Glomerular visceral epithelial cell (primary cell): ENCODE measurements around the gene CUL9.

Experiments used
- DNase-seq: peaks from one replicate; pipeline ENCODE4 v3.0.0-alpha.2; 2016; ENCODE audit errors: extremely low spot score

Gene CUL9

DNA sequence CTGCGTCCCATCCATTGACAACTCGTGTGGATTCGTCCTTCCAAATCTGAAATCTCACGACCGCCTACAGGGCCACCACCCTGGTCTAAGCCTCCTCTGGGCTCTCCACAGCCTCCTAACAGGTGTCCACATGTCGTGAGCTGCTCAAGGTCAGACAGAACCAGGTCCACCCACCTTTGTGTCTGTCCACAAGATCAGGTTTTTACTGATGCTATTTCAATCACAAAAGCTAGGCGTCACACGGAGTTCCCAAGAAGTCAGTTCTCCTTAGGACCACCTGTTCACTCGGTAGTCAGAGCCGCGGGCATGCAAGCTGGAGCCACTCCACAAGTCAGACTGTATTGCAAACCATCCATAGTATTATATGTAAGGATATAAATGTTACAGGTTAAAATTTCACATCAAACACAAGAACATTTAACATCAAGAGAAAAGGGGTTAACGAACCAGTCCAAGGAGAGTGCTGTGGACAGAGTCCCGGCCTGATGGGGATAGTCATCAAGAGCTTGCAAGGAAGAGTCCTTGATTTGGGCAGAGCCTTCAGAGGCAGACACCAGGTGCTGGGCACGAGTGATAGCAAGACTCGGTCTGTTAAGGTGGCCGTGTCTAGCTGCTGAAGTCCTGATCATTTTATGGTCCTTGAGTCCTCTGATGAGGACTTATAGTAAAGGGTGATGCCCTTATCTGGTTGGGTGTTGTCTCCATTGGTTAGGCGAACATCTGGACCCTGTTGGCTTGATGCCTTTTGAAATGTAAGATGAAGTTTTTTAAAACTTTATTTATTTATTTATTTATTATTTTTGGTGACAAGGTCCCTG, 48.0 kb downstream of the CUL9 start:
- no peak for DNase-seq

- DNase-seq: no peak
Measured at GRCh38 chr6:43231053-43231452, 49.1 kb downstream of the CUL9 start.

- DNase-seq: no peak
Measured at GRCh38 chr6:43231735-43232450, 49.9 kb downstream of the CUL9 start.

- DNase-seq: no peak
Measured at GRCh38 chr6:43235841-43236240, 53.8 kb downstream of the CUL9 start.

- no peak for DNase-seq
Measured at GRCh38 chr6:43239054-43239453, 57.1 kb downstream of the CUL9 start.

DNA sequence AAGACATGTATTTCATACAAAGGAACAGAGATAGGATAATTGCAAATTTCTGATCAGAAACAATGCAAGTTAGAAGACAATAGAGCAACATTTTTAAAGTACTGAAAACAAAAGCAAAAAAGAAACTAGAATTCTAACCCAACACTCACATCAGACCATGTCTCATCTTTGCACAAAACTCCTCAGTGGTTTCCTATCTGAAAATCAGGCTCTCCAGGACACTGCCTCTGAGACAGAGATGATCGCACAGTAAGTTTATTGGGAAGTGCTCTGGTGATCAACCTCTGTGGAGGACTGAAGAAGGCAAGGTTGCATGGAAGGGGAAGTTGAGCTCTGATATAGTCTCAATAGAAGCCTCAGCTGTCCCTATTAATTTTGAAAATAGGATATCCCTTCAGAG, 59.0 kb downstream of the CUL9 start:
- no peak for DNase-seq

- DNase-seq: no peak
Measured at GRCh38 chr6:43241446-43241845, 59.5 kb downstream of the CUL9 start.

DNA sequence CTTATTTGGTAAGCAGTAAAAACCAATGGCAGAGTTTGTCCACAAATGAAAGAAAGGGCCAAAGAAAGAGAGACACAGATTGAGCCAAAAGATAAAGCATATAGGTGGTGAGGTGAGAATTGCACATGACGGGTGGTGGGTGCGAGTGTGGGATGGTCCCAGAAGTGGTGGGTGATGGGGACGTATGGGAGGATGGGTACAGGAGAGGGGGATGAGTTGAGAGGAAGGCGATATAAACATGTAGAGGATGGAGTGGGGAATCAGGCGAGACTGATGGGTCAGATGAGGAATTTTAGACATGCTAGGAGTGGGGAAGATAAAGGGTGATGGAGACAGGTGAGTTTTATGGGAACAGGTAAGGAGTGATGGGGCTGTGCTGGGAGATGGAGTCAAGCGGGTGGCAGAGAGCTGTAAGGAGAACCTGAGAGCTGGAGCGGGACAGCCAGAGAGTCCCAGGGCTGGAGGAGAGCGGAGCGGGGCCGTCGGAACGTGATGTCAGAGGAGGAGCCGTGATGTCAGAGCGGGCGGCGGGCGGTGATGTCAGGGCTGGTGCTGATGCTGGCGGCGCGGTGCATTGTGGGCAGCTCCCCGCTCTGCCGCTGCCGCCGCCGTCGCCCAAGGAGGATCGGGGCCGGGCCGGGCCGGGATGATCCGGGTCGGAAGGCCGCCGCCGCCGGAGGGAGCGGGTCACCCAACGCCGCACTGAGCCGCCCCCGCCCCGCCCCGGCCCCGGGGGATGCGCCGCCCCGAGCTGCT, 61.1 kb downstream of the CUL9 start, which contains the start of gene TTBK1:
TTBK1 (plus strand) TSS at position 574 of the 756 bp plus-strand sequence. CDS start 3,180 bp downstream, outside the sequence.
- no peak for DNase-seq

- DNase-seq: no peak
Measured at GRCh38 chr6:43243664-43244321, 61.8 kb downstream of the CUL9 start.

GRCh38 chr6:43246301-43247113, 64.5 kb downstream of the CUL9 start:
- DNase-seq: peak; percentile 47

DNA sequence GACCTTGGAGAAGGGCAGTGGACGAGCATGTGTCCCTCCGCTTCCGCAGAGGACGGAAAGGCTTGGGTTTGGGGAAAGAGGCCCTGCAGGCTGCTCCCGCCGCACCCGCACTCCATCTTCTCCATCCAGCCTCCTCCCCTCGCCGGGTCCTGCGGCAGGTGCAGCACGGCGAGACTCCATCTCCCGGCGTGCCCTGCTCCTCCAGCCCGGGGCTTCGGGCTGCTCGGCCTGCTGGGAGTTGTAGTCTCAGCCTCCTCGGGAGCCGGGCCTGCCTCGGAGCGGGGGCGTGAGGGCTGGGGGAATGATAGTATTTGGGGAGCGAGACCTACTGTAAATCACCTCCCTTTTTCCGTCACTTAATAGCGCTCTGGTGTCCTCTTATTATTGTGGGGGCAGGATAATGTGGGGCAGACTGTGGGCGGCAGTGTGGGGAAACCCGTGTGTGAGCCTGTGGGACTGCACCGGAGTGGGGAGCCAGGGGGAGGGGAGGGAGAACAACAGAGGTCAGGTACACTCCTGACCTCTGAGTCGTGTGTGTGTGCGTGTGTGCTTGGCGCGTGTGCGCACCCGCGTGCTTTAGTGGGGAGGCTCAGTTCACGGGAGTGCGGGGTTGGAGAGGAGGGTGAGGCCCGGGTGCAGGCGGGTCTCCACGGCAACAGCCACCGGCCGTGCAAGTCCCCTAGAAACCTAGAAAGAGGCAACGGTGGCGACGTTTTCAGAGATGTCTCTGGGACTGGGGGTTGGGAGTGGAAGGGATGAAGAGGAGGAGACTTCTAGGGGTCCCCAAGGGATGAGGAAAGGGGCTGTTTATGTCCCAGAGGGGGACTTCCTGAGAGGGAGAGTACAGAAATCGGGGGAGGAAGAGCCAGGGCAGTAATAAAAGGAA, 65.4 kb downstream of the CUL9 start:
- DNase-seq: peak; percentile 65

DNA sequence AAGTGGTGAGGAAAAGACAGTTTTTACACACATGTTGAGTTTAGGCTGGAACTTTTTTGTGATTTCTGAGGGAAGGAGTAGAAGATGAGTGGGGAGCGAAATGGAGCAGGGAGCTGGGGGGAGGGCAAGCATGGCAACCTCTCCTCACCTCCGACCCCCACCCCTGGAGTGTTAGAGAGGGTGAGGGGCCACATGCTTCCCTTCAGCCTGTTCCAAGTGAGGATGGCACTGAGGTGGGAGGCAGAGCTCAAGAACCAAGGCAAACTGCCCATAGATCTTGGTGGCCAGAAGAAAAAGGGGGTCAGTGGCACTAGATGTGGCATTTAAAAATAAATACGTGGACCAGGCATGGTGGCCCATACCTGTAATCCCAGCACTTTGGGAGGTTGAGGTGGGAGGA, 66.1 kb downstream of the CUL9 start:
- DNase-seq: no peak

DNA sequence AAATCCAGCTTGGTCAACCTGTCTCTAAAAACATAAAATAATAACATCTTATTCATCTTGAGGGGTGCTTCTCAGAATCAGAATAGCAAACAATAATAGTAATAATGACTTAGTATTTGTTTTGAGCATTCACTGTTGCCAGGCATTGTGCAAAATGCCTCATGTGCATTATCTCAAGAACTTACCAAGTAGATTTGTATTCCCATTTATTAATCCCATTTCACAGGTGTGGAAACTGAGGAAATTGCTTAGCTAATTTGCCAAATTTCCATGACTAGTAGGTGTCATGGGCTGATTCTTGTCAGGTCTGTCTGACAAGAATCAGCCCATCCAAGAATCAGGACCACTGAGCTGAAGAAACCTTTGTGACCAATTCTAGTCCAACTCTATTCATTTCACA, 66.8 kb downstream of the CUL9 start:
- DNase-seq: no peak

DNA sequence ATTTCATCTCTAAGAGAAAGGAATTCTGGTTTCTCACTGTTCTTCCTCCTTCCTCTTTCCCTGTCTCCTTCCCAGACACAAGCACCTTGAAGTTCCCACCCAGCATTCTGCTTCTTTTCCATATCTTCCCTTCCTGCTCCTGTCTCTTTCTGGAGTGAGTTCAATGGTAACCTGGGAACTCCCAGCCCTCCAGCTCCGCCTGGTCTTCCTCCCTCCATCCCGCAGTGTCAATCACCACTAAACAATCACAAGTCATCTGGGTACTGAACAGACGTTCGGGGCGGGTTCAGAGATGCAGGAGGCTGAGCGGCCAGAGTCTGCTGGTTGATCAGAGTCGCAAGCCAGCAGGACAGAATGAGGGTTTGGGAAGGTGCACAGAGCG, 69.0 kb downstream of the CUL9 start:
- DNase-seq: no peak

GRCh38 chr6:43253401-43253800, 71.4 kb downstream of the CUL9 start:
- DNase-seq: no peak

GRCh38 chr6:43254138-43254817, 72.3 kb downstream of the CUL9 start:
- DNase-seq: no peak

GRCh38 chr6:43254846-43255245, 72.8 kb downstream of the CUL9 start:
- no peak for DNase-seq

GRCh38 chr6:43255408-43256054, 73.5 kb downstream of the CUL9 start:
- DNase-seq: no peak
